NCI-H446 treated with DMSO at 0.1 percent for 48 hours (cell line): ENCODE results near the gene OGFR.

ENCODE experiments used
- DNase-seq: peaks from one replicate; lab custom pipeline; 2025; lab: John Stamatoyannopoulos, UW

OGFR gene

DNA sequence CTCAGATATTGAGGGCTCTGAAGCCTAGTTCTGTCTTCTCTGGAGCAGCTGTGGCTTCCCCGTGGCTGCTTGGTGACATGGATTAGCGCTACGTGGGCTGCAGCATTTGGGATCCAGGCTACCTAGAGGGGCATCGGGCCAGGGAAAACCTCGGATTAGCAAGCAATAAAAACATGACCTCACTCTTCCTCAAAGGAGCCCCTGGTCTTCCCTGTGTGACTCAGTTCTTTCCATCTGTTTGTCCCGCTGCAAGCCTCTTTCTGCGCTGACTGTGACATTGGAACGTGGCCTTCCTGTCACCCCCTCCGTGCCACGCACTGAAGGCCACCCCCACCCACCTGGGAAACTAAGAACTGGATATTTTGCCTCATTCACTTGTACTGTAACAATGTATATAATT is 4.8 kb upstream of the OGFR start:
- no peak for DNase-seq

DNA sequence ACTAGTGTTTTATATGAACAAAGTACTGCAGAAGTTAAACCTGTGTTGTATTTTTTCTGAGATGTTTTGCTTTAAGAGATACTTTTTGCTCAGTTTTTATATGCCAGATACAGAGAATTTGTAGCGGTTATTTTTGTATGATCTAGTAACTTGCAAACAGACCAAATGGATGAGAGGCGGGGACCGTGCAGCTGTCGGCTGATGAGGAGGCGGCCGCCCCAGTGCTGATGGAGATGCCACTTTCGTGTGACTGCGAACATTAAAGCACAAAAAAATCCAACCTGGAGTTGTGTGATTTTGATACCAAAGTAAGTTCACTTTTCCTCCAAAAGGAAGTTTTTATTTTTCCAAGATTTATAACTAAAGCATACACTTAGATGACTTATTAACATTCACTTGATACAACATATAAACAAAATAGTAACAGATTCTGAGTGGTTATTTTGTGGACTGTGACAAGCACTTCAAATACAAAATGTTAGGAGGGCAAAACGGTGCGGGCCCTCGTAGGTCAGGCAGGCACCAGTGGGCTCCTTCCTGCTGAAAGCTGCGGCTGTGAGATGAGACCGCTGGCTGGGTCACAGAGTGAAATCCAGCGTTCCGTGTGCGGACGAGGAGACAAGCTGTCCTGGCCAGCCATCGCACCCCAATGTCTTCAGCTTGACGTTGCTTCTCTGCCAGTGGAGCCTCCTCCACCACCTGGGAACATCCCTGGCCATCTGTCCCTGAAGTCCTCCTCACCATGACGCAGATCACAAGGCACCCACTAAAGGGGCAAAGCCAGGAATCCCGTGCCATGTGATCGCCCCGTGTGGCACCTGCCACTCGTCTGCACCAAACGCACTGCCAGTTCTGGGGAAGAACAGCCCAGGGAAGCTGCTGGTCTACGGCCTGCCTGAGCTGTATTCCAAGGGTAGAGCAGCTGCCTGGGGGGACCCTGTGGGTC is 4.0 kb upstream of the OGFR start:
- no peak for DNase-seq

DNA sequence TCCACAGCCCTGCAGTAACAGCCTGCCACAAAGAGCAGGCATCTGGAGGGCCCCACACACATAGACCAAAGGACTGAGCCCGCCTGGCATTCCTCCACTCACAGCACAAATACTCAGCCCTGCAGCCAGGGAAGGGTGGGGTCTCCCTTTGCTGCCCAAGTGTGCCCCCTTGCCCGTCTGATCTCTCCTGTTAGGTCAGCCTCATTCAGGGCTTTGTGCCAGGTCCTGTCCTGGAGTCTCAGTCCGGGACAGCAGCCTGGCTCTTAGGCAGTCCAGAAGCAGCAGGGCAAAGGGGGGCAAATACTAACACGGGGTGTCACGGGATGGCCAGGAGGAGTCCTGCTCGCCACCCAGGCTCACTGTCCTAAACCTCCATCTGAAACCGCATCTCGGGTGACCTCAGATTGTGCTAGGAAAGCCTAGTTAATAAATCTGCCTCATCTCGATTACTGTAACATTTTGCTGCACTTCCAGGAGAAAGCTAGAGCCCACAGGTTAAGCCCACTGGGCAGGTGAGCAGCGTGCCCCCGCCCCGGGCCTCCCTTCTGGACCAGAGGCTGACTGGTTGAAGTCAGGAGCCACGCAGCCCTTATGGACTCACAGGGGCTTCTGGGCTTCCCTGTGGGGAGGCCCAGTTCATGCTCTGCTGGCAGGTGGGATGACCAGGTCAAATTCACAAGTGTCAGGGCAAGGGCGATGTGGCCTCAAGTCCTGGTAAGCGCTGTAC is 3.2 kb upstream of the OGFR start:
- DNase-seq = no peak

DNA sequence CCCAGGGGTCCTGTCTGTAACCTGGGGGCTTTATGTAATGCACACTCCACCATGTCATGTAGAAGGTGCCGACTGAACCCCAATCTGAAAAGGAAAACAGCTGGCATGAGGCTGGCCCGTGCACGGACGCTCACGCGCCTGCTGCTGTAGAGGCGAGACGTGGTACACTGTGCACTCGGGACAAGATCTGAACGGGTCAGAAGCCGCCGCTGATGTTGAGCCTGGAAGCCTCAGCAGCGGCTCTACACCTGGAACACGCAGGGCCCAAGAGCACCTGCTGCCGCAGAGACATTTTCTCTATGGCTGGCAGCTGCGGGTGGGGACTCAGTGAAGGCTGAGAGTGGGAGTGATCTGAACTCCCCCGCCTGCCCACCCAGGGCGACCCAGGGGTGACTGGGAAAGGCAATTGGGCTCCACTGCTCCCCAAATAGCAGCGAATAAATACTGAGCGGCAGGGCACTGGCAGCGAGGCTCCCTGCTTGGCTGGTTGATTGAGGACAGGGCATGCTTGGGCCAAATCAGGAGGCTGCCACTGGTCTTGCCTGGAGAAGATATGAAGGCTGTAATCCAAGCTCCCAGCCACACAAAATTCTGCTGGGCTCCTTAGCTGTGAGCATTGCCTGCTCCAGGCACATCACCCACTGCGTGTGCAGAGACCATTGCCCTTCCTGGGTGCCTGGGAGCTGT is 2.5 kb upstream of the OGFR start:
- no peak for DNase-seq

DNA sequence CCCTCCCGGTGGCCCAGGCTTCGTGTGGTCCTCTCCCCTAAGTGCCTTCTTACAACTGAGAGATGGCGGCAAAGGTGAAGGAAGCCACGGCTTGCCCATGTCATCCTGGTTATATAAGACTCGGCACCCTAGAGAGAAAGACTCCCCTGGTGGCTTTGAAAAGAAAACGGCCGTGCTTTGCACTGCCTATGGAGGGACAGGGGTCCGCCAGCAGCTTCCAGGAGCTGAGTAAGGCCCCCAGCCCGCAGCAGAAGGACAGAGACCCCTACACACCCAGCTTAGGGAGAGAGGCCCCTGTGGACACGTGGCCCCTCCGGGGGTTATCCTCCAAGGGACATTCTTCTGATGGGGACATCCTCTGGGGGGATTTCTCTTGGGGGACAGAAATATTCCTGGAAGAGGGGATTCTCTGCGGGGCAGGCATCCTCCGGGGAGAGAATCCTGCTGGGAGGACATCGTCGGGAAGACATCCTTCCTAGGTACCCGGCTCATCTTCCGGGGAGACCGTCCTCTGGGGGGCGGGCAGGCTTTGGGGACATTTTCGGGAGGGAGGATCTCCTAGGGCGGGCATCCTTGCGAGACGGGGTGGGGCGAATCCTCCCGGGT is 511 bp upstream of the OGFR start:
- no peak for DNase-seq

DNA sequence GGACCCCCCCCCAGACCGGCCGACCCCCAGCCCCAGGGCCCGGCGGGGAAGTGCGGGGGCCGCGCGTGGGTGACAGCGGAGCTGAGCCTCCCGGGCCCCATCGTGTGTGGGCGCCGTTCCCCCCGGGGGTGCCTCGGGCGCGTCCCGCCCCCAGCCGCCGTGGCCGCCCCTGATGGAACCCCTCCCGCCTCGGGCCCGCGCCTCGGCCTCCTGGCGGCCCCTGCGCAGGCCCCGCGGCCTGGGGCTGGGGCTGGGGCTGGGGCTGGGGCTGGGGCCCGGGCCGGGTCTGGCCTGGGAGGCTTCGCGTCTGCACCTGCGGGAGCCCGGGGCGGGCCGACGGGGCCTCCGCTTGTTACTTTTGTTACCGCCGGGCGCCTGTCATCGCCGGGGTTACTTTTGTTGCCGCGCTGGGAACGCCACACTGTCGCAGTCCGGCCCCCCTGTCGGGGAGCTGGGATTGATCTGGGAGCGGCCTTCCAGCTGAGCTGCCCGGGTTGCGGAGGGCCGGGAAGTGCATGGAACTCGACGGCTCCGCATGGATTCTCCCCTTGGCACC is 598 bp downstream of the OGFR start:
- DNase-seq = no peak

DNA sequence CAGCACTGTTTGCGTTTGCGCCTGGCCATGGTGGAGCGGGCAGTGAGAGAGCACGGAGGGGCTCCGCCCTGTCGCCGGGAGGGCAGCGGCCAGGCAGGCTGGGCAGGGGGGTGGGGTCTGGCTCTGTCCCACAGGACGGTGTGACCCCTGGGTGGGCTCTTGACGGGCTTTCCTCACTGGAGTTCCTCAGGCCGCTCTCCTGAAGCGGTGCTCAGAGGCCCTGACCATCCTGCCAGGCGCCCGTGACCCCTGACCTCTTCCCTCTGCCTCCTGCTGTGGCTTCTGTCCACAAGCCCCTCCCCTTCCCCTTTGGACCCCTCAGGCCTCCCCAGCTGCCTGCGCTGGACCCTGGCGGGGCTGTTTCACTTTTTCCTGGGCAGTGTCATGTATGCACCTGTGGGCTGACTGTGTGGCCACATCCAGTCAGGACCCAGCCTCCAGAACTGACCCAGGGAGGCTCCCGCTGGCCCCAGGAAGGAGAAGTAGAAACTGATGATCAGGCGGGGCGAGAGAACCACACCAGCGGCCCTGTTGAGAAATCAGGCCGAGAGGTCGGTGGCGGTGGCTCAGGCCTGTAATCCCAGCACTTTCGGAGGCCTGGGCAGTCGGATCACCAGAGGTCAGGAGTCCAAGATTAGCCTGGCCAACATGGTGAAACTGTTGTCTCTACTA is 1.2 kb downstream of the OGFR start:
- no peak for DNase-seq

DNA sequence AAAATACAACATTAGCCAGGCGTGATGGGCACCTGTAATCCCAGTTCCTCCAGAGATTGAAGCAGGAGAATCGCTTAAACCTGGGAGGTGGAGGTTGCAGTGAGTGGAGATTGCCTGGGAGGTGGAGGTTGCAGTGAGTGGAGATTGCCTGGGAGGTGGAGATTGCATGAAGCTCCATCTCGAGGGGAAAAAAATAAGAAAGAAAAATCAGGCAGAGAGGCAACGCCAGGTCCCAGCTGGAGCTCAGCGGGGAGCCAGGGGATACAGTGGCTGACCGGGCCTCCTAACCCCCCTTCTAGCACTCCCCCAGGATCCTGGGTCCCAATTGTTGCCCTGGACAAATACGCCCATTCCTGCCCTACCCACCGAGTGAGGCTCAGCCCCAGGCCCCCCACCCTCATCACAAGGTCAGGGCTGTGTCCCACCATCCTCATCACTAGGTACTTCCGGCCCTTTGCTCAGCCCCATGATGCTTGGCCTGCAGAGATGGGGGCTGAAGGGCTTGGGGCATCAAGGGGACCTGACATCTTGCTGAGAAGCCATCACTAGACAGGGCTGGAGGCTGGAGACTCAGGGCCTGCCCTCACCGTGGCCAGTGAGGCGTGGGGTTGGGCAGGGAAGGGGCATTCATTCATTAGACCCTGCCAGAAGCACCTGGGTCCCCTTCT is 1.9 kb downstream of the OGFR start:
- DNase-seq = no peak

DNA sequence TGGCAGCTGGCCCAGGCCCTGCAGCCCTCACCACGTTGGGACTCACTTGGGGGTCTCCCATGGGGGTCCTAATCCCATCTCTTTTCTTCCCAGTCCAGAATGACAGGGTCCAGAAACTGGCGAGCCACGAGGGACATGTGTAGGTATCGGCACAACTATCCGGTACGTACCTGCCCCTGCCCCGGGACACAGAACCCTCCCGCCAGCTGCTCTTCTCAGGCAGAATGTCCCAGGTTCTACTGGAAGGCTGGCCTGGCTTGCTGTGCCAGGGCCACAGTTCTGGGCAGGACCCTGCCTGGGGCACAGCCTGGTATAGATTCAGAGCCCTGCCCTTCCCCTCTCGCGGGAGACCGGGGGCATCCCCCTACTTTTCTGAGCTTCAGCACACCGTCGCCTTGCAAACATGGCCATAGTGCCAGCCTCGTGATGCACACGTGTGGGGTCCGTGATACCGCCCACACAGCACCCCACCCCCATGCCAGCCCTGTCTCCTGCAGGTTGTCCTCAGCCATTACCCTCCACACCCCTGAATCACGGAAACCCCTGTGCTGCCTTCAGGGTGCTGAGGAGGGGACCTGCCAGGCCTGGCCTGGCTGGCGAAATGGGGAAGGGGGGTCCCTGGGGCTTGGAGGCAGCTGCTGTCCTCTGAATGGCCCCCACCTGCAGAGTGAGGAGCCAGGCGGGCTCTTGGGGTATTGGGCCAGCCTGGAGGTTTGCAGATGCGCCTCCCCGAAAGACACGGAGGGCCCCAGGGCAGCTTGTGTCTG is 3.0 kb downstream of the OGFR start:
- no peak for DNase-seq

DNA sequence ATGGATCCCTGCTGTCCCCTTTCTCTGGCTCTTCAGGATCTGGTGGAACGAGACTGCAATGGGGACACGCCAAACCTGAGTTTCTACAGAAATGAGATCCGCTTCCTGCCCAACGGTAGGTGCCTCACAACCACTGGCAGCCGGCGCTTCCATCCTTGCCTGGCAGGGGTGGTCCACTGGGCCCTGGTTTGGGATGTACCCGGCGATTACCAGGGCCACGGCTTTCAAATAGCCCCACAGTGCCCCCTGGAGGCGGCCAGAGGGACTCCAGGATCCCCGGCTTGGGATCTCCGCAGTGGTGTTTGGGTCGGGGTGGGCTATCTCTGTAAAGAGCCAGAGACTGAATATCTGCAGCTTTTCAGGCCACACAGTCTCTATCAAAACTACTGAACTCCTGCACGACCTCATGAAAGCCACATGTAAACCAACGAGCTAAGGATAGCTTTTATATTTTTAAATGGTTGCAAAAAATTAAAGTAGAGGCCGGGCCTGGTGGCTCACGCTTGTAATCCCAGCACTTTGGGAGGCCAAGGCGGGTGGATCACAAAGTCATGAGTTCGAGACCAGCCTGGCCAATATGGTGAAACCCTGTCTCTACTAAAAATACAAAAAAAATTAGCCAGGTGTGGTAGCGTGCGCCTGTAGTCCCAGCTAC is 3.7 kb downstream of the OGFR start:
- no peak for DNase-seq

DNA sequence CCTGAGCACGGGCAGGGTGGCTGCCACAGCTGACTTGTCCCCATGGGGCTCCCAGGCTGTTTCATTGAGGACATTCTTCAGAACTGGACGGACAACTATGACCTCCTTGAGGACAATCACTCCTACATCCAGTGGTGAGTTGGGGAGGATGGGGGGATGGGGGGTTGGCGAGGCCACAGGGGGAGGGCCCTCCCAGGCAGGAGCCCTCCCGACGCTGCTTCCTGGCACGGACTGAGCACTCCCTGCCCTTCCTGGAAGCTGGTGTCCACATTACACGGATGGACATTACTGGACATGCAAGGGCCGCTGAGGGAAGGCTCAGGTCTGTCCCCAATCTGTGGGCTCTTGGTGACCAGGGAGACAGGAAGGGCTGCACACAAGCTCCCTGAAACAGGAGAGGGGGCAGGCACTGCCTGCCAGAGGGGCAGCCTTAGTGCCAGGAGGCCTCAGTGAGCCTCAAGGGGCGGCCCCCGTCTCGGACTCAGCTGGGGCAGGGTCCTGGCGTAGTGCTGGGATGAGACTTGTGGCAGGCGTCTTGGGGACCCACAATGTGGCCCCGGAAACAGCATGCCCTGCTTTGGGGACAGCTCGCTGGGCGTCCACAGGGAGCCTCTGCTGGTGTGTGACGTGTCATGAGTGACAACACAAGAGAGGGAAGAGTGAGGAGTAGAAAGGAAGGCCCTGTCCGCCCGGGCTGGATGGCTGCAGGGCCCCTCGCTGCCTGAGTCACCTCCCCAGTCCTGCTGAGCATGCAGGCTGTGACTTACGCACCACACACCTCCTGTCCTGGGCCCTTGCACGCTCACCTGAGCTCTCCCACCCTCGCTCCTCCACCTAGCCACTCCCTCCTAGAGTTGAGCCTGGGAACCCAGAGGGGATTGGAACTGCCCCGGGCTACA is 5.1 kb downstream of the OGFR start:
- no peak for DNase-seq

DNA sequence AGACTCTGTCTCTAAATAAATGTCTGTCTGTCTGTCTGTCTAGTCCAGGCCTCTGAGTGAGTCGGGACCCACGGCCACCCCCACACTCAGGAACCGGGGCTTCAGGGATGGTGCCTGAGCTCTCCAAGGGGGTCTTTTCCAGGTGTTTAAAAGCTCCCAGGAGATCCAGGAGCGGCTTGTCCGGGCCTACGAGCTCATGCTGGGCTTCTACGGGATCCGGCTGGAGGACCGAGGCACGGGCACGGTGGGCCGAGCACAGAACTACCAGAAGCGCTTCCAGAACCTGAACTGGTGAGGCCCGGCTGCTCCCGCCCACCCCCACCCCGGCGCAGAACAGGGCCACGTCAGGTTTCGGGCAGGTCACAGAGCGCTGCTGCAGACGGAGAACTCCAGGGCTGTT is 6.7 kb downstream of the OGFR start:
- no peak for DNase-seq

DNA sequence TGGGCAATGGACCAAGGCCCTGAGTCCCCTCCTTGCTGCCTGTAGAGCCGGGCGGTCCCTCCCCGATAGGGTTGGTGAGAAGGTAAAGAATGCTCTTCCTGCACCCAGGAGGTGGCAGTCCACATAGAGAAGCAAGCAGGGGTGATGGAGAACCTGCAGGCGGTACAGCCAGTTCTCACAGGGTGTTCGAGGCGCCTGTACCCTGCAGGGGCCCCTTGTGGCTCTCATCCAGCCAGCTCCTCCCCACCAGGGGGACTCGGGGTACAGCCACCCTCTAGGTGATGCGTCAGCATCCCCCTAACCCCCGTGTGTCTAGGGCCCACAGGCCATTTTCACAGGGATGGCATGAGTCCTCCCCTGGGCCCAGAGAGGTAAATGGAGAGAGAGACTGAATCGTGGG is 7.1 kb downstream of the OGFR start:
- no peak for DNase-seq

DNA sequence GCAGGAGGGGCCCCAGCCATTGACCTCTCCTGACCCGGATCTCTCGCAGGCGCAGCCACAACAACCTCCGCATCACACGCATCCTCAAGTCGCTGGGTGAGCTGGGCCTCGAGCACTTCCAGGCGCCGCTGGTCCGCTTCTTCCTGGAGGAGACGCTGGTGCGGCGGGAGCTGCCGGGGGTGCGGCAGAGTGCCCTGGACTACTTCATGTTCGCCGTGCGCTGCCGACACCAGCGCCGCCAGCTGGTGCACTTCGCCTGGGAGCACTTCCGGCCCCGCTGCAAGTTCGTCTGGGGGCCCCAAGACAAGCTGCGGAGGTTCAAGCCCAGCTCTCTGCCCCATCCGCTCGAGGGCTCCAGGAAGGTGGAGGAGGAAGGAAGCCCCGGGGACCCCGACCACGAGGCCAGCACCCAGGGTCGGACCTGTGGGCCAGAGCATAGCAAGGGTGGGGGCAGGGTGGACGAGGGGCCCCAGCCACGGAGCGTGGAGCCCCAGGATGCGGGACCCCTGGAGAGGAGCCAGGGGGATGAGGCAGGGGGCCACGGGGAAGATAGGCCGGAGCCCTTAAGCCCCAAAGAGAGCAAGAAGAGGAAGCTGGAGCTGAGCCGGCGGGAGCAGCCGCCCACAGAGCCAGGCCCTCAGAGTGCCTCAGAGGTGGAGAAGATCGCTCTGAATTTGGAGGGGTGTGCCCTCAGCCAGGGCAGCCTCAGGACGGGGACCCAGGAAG is 7.7 kb downstream of the OGFR start:
- no peak for DNase-seq

DNA sequence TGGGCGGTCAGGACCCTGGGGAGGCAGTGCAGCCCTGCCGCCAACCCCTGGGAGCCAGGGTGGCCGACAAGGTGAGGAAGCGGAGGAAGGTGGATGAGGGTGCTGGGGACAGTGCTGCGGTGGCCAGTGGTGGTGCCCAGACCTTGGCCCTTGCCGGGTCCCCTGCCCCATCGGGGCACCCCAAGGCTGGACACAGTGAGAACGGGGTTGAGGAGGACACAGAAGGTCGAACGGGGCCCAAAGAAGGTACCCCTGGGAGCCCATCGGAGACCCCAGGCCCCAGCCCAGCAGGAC is 8.2 kb downstream of the OGFR start:
- DNase-seq = no peak

DNA sequence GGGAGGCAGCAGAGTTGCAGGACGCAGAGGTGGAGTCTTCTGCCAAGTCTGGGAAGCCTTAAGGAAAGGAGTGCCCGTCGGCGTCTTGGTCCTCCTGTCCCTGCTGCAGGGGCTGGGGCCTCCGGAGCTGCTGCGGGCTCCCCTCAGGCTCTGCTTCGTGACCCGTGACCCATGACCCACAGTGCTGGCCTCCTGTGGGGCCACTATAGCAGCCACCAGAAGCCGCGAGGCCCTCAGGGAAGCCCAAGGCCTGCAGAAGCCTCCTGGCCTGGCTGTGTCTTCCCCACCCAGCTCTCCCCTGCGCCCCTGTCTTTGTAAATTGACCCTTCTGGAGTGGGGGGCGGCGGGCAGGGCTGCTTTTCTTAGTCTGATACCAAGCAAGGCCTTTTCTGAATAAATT is 9.0 kb downstream of the OGFR start:
- no peak for DNase-seq

DNA sequence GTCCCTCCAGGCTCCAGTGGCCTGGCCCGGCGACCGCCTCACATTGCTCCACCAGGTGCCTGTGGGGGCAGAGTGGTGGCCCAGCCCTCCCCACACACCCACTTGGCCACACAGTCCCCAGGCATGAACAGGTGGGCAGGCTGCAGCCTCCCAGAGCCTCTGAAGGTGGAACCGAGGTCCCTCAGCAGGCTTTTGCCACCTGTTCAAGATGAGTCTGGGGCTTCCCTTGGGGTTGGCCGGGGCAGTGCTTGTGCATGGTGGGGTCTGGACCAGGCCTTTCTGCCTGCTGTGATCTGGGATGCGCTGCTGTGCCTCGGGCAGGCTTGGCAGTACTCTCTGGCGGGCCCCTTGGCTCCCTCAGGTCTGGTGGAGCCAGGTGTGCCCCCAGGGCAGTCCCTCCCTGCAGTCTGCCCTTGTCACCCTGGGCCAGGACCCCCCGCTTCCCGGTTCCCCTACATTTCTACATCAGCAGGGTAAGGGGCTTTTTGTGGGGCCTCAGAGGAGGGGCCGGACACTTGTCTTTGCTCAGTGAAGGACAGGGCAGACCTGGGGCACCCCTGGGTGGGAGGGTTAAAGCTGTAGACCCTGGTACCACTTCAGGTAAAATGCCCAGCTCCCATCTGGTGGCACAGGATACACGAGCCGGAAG is 9.5 kb downstream of the OGFR start:
- DNase-seq = no peak

DNA sequence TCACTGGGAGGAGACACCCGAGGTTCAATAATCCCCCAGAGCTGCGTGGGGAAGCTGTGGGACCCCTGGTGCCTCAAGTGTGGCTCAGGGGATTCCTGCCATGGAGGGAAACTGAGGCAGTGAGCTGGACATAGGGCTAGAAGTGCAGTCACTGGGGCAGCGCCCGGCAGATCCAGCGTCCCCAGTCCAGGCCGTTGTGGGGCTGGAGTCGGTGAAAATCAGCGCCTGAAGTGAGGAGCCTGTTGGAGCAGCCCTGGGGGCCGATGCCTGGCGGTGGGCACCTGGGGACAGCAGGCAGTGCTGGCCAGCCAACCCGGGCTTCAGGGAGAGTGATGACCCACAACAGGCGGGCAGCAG is 10.1 kb downstream of the OGFR start:
- DNase-seq = no peak
